ENCODE results near the gene NADK.
"Not testable (repeated sequence)": the region's sequence is repeated elsewhere in the genome, so short reads cannot be mapped to it uniquely, and the experiment has no call there.

Gene NADK

DNA sequence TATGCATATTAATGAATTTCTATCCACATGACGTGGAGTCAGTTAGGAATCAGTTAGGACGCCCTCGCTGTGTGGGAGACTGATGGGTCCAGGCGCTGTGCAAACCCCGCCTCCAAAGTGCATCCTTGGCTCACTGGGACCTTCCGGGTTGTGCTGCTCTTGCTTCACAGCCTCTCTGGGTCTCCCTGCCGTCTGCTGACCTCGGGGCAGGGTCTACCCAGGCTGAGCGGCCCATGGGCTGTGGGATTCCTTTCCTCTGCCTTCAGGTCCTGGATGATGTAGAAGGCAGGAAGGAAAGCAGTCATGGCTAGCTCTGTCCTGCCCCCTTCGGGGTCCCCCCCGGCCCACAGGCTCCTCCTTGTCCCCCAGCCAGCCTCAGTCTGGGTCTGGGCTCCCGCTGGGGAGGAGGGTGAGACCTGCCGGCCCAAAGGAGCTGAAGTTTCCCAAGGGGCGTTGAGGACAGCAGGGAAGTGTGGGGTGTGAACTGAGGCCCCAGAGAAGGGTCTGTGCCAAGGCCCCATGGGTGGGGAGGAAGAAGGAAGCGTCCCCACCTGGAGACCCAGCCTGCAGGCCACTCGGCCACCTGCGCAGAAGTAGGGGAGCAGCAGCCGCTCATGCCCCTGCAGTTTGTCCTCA is 29.5 kb downstream of the NADK start:
- DNase-seq (ENCODE audit: extremely low read depth in 1 of 2, low read depth in 1 of 2): no peak

DNA sequence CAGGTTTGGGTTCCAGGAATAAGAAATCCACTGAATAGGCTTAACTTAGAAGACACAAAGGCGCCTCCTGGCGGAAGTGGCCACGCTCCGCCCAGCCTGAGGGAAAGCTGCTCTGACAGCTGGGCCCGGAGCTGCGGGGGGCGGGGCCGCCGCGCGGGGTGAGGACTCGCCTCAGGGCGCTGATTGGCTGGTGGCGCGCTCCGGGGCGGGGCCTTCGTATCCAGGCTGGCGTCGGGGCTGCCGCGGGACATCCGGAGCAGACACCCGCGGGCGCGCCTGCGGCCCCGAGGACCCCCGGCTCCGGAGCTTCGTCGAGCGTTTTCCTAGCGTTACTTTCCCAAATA is 31.7 kb downstream of the NADK start:
- not testable (repeated sequence) for DNase-seq (ENCODE audit: extremely low read depth in 1 of 2, low read depth in 1 of 2)

DNA sequence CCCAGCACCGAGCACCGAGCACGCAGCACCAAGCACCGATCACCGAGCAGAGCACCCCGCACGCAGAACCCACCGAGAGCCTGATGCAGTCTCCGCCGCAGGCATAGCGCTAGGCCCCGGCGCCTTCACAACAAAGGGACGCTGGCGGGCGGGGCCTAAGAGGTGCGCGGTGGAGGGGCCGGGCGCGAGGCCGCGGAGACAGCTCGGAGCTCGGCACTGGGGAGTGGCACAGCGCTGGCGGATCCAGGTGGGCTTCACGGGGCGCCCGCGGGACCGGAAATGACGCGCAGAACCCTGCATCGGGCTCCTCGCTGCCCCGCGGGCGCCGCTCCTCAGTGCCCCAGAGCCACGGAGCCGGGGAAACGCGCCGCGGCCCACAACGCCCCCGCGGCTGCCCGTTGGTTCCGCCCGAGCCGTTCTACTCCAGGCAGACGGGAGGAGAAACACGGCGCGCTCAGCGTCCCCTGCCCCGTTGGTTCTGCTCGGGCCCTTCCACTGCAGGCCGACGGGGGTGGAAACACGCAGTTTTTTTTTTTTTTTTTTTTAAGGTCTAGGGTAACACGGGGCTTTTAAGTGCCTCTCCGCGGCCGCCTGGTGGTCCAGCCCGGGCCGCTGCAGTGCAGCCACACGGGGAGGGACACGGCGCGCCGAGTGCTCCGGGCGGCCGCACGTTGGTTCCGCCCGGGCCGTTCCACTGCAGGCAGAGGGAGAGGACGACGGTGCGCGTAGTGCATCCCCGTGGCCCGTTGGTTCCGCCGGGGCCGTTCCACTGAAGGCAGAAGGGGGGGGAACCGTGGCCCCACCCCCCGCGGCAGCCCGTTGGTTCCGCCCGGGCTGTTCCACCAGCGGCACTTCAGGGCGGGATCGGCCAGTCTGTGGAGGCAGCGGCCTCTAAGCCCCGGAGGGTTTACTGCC is 32.4 kb downstream of the NADK start:
- peak; percentile 32 to 85 for DNase-seq (ENCODE audit: extremely low read depth in 1 of 2, low read depth in 1 of 2)

DNA sequence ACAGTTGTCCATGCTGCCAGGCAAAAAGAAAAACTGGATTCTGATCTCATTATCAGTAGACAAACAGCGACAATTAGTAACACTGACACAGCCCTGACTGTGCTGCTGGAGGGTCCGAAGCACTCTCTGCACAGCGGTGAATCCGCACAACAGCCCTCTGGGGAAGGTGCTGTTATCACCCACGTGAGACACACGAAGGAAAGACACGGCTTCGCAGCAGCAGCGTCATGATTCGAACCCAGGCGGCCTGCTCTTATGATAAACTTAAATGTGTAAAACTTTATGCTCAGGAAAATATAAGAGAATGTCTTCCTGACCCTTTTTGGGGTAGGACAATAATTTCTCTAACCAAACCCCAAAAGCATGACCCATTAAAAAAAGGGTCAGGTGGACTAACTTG is 35.7 kb downstream of the NADK start:
- not testable (repeated sequence) for DNase-seq (ENCODE audit: extremely low read depth in 1 of 2, low read depth in 1 of 2)

DNA sequence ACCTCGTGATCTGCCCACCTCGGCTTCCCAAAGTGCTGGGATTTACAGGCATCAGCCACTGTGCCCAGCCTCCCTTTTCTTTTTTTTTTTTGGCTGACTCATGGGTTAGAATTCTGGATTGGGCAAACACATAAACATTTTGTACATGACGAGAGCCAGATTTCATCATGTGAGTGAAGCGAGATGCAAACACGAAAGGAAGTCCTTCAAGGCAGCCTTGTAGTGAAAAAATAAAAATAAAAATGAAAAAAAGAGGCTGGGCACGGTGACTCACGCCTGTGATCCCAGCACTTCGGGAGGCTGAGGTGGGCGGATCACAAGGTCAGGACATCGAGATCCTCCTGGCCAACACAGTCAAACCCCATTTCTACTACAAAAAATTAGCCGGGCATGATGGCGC is 37.3 kb downstream of the NADK start:
- DNase-seq (ENCODE audit: extremely low read depth in 1 of 2, low read depth in 1 of 2): not testable (repeated sequence)

DNA sequence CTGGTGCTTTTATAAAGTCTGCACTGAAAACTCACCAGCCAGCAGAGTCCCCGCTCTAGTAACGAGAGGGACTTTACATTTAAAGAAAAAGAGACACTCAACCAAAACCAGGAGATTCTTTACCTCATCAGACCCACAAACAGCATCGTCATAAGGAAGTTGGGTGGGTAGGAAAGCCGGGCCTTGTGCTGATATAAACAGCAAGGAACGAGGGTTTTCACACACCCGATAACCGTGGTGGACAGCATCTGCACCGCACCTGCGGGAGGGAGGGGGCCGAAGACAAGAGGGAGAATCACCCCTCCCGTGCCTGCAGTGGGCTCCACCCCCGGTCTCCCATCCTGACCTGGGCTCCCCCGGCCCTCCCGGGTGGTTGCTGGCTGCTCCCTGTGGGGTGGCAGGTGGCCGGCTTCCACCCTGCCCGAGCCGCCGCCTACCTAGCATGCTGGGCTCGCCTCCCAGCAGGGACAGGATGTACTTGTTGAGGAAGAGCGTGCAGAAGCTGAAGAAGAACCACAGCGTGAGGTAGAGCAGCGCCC is 39.4 kb downstream of the NADK start:
- not testable (repeated sequence) for DNase-seq (ENCODE audit: extremely low read depth in 1 of 2, low read depth in 1 of 2)

DNA sequence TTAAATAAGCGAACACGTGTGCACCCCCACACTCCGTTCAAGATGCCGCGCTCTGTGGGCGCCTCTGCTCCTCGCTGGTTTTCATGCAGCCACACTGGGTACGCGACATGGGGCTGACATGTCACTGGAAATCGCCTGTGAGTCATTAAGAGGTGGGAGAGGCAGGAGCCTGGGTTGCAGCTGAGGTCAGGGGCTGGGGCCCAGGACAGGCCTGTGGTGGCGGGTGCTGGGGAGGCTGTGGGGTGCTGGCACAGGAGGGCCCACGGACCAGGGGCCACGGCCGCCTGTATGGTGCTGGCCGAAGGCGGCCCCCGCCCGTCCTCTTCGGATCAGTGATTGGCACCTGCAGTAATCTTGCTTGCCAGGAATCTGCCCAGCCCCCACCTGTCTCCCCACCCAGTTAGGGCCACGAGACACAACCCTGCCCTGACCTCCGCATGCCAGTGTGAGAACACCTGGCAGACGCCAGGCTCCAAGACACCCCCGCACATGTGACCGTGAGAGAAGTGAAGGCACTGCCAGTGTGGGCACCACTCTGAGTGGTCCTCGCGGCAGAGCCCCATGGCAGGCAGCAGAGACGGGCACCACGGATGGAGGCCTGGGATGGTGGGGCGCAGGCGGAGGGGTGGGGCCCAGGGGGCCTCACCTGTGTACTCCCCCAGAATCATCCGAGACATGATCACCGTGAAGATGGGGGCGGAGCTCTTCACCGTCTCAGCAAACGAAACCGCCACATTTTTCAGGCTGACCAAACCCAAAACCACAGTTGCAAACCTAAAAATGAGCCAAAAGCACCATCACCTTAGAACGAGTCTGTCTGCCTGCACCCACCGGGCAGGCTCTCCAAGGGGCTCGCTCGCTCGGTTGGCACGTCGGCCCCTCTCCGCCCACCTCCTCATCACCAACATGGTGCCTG is 40.3 kb downstream of the NADK start:
- not testable (repeated sequence) for DNase-seq (ENCODE audit: extremely low read depth in 1 of 2, low read depth in 1 of 2)

DNA sequence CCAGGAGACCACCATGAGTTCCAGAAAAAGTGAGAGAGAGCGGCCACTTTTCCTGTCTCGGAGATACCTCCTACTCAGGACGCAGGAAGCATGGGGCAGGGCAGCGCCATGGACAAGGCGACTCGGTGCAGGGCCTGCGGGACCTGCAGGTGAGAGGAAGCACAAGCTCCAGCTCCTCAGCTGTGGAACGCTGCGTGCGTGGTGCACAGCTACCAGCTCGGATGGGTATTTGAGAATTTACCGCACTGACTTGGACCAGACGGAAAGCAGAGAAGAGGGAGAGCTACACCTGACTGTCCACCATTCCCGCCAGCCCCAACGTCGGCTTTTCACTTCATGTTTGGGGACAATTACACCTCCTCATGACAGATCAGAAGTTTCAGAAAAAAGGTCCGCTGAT is 45.9 kb downstream of the NADK start:
- DNase-seq (ENCODE audit: extremely low read depth in 1 of 2, low read depth in 1 of 2): no peak

DNA sequence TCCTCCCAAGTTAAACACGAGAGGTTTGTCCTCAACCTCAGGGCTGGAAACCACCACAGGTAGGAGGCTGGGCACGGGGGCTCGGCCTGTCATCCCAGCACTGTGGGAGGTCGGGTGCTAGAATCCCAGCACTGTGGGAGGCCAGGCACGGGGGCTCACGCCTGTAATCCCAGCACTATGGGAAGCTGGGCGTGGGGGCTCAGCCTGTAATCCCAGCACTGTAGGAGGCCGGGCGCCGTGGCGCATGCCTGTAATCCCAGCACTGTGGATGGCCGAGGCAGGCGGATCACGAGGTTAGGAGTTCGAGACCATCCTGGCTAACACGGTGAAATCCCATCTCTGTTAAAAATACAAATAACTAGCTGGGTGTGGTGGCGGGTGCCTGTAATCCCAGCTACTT is 47.4 kb downstream of the NADK start:
- no peak for DNase-seq (ENCODE audit: extremely low read depth in 1 of 2, low read depth in 1 of 2)

DNA sequence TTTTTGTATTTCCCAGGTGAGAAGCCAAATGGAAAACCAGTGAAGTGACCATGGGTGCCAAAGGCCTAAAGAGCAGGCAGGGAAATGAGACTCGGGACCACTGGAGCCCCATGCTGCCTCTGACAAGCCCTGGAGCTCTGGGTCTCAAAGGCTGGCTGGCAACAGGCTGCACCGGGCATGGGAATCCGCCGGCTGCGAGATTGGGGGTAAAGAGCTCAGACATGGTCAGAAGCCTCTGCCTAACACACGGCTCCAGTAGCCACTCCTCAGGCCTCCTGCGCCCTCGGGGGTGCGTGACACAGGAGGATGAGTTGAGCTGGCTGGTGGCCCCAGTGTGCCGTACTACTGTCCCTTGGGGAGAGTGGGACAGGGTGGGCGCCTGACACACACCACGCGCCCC is 48.0 kb downstream of the NADK start:
- DNase-seq (ENCODE audit: extremely low read depth in 1 of 2, low read depth in 1 of 2): not testable (repeated sequence)

DNA sequence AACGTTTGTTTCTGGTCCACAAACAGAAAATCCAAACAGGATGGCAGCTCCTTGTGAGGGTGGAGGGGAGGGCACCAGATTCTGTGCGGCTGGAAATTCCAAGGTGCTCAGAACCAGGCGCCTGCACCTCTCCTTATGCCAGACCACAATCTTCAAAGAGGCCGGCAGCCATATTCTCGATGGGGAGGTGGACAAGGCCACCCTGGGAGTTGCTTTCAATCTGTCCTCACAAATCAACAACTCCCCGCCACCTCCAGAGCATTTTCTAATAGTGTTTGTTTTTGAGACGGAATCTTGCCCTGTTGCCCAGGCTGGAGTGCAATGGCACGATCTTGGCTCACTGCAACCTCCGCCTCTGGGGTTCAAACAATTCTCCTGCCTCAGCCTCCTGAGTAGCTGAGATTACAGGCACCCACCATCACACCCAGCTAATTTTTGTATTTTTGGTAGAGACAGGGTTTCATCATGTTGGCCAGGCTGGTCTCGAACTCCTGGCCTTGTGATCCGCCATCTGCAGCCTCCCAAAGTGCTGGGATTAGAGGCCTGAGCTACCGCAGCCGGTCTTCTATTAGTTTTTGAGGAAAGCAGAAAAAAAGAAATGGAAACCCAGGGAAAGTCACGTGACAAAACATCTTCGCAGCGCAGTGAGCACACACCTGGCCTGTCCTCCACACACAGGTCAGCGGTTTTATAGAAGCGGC is 49.0 kb downstream of the NADK start:
- DNase-seq (ENCODE audit: extremely low read depth in 1 of 2, low read depth in 1 of 2): not testable (repeated sequence)

DNA sequence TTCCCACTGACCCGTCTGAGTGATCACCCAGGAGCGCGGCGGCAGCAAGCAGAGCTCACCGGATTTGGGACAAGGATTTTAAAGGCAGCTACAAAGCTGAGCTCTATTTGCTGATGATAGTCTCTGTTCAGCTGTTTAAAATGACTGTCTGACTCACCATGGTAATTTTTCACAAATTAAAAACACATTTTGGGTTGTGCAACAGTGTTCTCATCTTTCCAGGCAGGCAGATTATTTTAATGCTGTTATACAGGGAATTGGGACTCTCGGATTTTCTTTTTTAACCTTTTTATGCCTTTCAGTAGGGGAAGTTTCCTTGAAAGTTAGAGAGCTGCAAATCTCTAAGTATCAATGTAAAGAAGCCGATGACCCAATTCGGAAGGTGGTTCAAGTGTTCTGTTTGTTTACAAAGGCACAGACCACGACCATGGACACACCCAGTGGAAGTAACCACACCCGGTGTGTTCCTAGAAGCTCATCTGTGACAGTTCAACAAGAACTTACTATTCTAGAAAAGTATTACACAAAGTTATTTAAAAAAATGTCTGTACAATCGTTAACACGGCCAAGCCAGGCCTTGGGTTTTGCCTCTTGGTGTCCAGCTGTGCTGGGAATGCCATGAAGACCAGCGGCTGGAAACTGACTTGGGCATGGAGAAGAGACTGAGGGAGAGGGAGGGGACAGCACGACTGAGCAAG is 49.8 kb downstream of the NADK start:
- DNase-seq (ENCODE audit: extremely low read depth in 1 of 2, low read depth in 1 of 2): not testable (repeated sequence)

DNA sequence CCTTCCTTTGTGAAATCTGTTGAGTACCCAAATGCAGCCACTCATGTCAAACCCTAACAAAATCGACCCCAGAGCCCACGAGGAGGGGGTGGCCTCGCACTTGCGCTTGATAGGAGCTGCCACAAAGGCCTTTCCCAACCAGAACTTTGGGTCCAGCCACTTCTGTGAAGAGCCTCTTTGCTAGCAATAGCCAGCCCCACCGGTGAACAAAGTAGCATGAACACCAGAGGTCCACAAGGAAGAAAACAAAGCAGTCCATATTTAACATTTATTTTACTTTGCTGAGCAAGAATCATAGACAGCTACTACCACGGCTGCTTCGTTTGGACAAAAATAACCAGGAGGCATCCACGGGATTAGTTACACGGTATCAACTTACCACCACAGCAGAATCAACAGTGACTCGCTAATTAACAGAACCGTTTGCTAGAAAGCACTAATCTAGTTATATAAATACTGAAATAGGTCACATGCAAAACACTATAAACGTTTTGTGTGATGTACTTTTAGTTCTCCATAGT is 51.1 kb downstream of the NADK start:
- DNase-seq (ENCODE audit: extremely low read depth in 1 of 2, low read depth in 1 of 2): not testable (repeated sequence)

DNA sequence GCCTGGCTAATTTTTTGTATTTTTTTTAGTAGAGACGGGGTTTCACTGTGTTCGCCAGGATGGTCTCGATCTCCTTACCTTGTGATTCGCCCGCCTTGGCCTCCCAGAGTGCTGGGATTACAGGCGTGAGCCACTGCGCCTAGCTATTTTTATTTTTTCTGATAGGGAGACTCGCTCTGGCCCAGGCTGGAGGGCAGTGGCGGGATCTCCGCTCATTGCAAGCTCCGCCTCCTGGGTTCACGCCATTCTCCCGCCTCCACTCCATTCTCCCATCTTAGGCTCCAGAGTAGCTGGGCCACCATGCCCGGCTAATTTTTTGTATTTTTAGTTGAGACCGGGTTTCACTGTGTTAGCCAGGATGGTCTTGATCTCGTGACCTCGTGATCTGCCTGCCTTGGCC is 52.2 kb downstream of the NADK start:
- not testable (repeated sequence) for DNase-seq (ENCODE audit: extremely low read depth in 1 of 2, low read depth in 1 of 2)

DNA sequence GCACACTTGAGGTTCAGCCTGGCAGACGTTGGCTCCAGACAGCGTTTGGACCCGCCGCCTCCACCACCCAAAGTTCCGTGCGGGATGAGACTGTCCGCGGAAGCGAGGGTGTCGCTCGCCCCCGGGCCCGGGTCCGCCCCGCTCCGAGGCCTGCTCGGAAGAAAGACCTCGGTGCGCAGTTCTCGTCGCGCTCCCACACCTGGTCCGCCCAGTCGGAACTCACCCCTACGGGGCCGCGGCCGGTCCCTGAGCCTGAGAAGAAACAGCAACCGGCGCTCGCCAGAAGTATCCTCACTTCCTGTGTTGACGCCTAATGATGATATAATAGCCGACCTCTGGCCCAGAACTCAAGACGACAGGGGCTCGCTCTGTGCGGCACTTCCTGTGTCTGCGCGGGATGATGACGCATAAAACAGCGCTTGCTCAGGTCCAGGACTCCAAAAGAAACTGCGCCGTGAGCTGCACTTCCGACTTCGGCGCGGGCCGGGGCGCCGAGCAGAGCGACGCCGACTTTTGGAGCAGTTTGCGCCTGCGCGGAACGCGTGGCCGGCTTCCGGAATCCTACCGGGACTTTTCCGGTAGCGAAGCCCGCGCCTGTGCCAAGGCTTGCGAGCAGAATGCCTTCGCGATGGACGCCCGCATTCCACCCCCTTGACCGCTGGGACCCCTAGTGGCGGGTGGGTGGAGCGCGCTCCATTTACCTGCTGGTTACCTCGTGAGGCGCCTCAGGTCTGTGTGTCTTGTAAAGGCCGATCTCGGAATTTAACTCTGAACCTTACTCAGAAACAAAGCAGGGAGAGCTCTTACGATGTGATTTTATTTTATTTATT is 54.0 kb downstream of the NADK start, which contains the start of gene CDK11A:
Gene CDK11A (minus strand): TSS at position 323 of the 830 bp plus-strand sequence. CDS start 1,539 bp downstream, outside the sequence.
- peak; percentile 98 to 99 for DNase-seq (ENCODE audit: extremely low read depth in 1 of 2, low read depth in 1 of 2)

DNA sequence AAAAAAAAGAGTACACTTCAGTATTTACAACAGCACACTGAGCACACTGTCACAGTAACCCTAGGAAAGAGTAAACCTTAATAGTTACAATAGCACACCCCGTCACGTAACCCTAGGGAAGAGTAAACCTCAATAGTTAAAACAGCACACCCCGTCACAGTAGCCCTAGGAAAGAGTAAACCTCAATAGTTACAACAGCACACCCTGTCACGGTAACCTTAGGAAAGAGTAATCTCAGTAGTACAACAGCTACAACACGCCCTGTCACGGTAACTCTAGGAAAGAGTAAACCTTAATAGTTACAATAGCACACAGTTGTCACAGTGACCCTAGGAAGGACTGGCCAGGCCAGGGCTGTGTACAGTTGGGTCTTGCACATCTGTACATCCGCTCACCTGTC is 57.1 kb downstream of the NADK start:
- no peak for DNase-seq (ENCODE audit: extremely low read depth in 1 of 2, low read depth in 1 of 2)

DNA sequence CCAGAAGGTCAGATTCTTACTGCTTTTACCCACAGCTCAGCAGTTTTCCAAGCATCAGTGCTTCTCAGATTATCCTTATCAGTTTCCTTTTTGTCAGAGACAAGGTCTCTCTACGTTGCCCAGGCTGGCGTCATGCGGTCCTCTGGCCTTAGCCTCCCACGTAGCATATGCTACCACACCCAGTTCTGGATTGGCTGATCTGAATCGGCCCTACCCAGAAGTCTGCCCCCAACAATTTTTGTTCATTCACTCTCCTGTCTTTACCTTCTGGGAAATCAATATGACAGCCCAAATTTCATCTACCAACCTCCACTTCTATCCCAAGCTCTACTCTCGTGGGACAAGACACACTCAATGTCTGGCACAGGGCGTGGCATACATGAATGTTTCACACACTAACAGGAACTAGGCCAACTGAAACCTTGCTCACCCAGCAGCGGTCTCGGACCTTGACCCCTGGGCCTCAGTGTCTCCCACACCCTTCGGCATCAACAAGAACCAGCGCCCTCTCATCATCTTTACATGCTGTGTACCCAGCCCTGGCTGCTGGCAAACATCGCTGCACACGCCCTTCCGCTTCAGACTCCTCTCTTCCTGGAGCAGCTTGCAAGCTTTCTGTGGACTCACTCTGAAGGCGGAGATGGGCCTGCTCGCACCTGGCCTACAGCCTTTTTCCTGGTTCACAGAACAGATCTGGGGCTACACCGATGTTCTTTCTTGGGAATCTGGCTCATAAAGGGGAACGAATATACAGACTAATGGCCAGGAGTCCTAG is 63.0 kb downstream of the NADK start:
- DNase-seq (ENCODE audit: extremely low read depth in 1 of 2, low read depth in 1 of 2): not testable (repeated sequence)

DNA sequence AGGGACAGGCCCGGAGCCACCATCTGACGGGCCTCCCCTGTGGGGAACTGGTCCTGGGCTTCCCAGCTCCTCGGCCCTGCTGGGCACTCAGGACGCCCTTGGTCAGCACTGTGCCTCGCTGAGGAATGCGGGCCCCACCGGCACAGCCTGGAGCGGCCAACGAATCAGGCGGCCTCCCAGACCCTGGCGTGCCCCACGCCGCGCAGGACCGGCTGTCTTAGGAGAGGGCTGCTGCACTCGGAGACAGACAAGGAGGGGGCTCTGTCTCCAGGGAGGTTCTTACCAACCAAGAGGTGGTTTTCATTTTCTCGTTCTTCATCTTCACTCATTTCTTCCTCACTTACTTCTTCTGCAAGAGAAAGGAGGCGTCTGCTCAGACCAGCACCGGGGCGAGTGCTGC is 70.4 kb downstream of the NADK start:
- DNase-seq (ENCODE audit: extremely low read depth in 1 of 2, low read depth in 1 of 2): not testable (repeated sequence)

Measured in activated CD8-positive, alpha-beta memory T cell treated with anti-CD3 and anti-CD28 coated beads for 1 hour (primary cell).